ENCODE measurements around the gene OR5K2.

The OR5K2 gene

DNA sequence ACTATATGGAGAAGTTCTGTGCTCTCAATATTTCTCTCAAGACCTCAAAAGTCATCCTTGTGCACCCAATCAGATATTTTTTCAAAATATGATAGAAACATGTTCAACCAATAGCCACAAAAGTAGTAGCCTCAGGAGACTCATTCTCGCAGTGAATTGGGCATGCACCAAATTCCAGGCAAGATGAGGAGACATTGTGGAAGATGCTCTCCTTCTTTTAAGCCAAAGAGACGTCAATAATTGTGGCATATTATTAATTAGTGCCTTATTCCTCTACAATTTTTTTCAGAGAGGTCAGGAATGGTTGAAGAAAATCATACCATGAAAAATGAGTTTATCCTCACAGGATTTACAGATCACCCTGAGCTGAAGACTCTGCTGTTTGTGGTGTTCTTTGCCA, at the start of gene OR5K2:
OR5K2 (plus strand) TSS at position 301 of the 400 bp plus-strand sequence; CDS start at position 301, 0 bp downstream.
- no peak for DNase-seq (ENCODE audit: low read depth in 3 of 3)

GRCh38 chr3:98449606-98450193, 47.8 kb upstream of the OR5K2 start:
- DNase-seq (ENCODE audit: low read depth in 3 of 3): no peak

GRCh38 chr3:98450372-98450771, 47.1 kb upstream of the OR5K2 start:
- DNase-seq (ENCODE audit: low read depth in 3 of 3): no peak

GRCh38 chr3:98453827-98454226, 43.7 kb upstream of the OR5K2 start:
- DNase-seq (ENCODE audit: low read depth in 3 of 3): no peak

DNA sequence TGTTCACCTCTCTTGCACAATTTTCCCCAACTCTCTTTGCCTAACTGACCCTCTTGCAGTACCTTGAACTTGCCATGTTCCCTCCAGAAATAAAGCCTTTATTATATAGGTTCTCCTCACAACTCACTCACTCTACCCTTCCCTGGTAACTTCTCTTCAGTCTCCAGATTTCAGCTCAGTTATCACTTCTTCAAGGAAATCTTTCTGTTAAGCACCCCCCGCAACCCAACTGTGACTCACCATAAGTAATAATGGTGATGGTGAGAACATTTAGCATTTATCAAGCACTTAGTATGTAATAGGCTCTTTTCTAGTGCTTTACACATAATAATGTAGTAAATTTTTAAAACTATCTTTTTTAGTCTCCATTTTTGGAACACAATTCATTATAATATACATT, 42.6 kb upstream of the OR5K2 start:
- no peak for DNase-seq (ENCODE audit: low read depth in 3 of 3)

- DNase-seq (ENCODE audit: low read depth in 3 of 3): no peak
These were observed 39.9 kb upstream of the OR5K2 start for GRCh38 chr3:98457543-98457942.

- no peak for DNase-seq (ENCODE audit: low read depth in 3 of 3)
These were observed 37.3 kb upstream of the OR5K2 start for GRCh38 chr3:98460220-98460619.

- no peak for DNase-seq (ENCODE audit: low read depth in 3 of 3)
These were observed 34.6 kb upstream of the OR5K2 start, which contains the start of gene OR5K1 for GRCh38 chr3:98462901-98463300. Gene OR5K1 (plus strand): TSS chr3:98463201. CDS start chr3:98469577, 6,376 bp downstream.

GRCh38 chr3:98482717-98483482, 14.6 kb upstream of the OR5K2 start:
- DNase-seq (ENCODE audit: low read depth in 3 of 3): no peak

DNA sequence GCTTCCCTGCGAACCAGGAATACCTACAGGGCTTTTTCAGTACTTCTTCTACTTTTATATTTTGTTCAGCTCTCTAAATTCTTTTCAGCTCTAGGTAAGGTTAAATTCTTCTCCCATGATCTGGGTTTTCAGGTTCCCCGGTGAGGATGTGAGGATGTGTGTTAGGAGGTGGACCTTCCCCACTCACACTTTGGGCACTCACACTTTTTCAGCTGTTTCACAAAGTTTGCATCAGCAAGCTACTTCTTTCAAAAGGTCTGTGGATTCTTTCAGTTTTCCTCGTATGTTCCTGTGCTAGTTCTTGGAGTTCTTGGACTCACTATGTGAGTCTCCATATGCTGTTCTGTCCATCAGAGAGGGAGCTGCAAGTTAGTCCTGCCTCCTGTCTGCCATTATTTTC, 13.9 kb upstream of the OR5K2 start:
- no peak for DNase-seq (ENCODE audit: low read depth in 3 of 3)

DNA sequence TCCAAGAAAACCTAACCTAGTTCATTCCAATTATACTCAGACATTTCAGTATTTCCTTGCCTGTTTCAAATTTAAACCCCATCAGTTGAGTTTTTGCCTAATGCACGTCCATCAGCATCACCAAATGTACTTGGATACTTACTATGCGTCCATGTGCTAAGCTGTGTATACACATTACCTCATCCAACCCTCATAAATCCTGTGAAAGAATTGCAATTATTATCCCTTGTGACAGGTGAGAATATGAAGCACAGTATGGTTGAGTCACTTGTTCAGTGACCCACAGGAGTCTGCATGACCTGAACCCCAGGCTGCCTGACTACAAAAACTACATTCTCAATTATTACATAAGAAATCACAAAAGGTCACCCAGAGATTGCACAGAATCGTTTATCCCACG, 2.5 kb downstream of the OR5K2 start:
- DNase-seq (ENCODE audit: low read depth in 3 of 3): no peak

DNA sequence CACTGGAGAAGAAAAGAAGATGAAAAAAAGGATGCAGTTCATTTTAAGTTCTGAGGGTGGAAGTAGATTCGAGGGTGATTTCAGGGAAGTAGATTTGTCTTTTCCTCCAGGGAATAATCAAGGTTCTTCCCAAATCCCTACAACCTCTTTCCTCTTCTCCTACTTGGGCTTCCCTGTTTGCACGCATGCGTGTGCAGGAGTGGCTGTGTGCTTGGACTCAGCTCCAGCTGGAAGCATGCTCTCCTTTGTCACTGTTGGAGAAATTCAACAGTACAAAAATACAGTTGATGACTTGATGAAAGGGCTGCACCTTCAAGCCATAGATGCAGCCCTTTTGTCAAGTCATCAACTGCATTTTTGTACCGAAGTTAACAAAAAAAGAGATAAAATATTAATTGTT, 3.8 kb downstream of the OR5K2 start:
- DNase-seq (ENCODE audit: low read depth in 3 of 3): no peak

DNA sequence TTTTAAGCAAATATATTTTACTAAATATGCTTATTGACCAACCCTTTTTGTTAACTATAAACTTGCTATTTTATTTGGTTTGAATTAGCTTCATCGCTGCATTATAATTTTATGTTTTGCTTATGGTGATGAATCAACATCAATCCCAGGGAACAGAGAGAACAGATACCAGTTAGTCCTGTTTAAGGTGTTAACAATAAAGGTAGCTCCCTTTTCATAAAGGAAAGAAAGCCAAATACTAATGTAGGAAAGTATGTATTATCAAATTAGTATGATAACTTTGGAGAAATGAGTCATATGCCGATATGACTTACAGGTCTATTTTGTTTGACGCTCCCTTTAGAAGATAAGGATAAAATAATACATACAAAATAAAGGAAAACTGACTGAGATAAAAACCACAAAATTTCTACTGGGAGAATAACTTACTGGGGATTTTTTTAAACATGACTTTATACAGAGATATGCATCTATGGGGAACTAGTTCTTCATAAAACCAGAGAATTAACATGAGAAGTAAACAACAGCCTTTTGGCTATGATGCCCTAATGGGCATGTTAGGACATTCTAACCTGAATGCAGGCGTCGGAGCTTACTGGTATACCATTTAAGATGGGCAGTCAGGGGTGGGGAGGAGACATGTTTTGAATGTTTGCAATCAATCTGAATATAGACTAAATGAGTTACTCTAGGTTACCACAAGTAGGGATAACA, 4.5 kb downstream of the OR5K2 start:
- DNase-seq (ENCODE audit: low read depth in 3 of 3): no peak

DNA sequence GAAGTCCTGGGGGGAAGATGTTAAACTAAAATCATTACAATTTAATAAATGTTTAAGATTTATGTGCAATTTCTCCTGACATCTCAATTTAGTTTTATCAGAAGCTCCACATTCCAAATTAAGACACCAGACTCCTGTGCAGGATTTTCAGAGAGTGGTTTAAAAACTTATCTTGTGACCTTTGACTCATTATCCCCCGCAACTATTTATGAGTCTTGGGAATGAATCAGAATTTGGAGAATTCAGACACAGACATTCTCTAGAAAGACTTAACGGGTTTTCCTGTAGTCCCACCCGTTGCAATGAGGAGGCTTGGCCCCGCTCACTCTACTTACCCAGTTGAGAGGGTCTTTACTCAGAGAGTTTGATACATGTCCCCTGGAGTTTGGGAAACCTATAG, 7.1 kb downstream of the OR5K2 start:
- DNase-seq (ENCODE audit: low read depth in 3 of 3): no peak

DNA sequence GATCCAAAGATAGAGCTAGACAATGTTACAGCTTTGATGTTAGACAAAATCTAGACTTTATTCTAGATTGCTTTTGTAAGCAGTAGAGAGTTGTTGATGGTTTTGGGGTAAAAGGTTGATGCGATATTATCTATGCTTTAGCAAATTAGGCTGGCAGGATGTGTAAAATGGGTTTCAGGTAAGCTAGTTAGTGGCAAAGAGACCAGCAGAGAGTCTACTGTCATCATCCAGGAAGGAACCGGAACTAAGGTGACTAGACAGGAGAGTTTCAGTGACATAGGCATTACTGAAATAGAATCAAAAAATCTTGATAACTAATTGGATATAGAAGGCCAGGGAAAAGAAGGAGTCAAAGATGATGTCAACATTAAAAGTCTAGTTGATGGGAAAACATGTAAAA, 11.1 kb downstream of the OR5K2 start:
- no peak for DNase-seq (ENCODE audit: low read depth in 3 of 3)

DNA sequence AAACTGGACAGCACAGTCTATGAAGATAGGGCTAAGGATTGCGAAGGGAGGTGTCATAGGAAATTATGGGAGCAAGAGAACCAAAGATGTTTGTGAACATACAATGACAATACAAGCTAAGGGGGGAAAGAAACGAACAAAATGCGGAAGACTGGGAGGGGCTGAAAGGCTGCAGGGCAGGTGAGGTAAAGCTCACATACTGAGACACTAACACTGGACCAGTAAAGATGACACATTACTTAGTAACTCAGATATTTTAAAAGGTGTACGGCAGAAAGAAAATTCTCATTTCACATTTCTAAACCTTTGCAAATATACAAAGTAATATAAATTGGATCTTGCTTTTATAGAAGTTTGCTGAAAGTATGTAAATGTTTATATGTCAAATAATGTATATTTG, 15.1 kb downstream of the OR5K2 start:
- no peak for DNase-seq (ENCODE audit: low read depth in 3 of 3)

GRCh38 chr3:98513091-98513511, 15.6 kb downstream of the OR5K2 start:
- DNase-seq (ENCODE audit: low read depth in 3 of 3): peak in 1 of 3 donors; percentile 23

DNA sequence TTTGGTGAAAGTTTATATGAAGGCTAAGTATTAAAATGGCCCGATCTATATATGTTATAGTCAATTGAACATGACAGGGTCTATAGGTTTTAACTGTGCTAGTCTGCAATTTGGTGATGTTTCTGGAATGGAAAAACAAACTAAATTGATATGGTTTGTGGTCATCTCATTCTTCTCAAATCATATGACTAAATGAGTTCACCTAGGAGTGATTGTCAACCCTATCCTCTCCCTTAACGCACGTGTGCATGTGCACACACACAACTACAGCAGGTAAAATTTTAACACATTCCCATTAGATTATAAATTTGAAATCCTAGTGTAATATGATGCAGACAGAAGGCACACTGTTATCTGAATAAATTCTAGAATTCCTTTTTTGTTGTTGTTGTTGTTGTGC, 16.3 kb downstream of the OR5K2 start:
- DNase-seq (ENCODE audit: low read depth in 3 of 3): no peak

DNA sequence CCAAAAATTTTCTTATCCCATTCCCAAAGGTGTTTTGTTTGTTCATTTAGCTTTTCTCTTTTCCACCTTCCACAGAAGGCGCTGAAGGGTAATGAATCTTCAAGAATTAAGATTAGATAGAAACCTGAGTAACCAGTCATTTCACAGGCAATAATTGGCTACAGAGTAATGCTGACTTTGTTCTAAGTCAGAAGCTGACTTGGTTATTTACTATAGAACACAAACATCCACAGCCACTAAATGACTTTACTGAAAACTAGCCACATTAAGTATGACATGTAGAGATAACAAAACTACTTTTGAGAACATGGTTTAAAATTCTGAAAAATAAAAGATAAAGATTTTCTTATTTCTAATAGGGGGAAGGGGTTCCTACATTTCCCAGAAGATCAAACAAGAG, 17.5 kb downstream of the OR5K2 start:
- DNase-seq (ENCODE audit: low read depth in 3 of 3): no peak

DNA sequence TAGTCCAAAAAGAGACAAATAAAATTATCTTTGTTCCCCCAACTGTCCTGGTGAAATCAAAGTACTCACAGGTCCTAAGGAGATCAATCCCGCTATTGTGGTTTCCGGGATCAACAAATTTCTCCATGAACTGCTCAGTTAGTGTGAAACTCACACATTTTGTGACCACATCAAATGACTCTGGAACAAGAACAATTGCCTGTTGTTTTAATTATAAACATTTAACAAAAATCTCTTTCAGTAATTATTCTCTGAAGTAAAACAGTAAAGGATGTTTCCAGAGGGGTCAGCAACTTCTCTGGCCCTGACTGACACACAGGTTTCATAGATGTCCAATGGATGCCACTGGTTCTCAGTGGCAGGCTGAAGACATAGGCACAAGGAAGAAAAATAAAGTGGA, 21.3 kb downstream of the OR5K2 start:
- DNase-seq (ENCODE audit: low read depth in 3 of 3): no peak

DNA sequence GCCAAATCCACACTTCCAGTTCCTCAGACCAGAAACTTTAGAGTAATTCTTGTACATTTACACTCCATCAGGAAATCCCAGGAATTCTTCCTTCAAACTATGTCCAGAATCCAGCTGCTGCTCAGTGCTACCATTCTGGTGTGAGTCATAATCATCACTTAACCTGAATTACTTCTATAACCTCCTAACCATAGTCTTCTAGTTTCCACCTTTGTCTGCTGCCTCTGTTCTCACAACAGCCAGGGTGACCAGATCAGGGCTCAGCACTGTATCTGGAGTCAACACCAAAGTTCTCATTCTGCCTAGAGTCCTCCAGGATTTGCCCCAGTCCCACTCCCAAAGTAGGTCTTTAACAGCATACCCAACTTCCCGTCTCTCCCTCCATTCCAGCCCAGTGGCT, 21.9 kb downstream of the OR5K2 start:
- DNase-seq (ENCODE audit: low read depth in 3 of 3): no peak

DNA sequence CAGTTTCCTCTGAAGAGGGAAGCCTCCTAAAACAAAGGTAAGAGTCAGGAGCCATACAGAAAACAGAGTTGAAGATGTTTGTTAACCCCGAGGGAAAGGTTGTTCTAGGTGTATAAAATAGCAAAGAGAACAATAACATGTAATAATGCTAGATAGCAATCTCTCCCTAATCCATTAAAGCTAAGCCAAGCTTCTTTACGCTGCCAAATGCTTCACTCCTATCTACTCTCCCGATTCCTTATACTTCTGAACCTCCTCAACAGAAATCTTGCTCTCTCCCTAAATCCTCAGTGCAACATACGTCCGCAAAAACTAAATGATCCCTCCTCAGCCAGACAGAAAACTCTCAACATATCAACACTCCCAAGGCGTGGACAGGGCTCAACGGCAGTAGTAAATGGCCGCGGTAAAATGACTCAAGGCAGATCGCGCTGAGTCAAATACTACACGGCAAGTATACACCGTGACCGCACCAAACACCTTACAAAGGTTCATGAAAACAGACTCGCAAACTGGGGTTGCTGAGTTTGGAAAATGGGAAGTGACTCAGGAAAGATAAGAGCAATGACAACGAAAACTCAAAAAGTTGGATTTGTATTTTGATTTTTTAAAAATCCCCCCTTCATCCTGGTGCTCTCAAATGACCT, 24.5 kb downstream of the OR5K2 start:
- peak; percentile 31 to 57 (median 52) for DNase-seq (ENCODE audit: low read depth in 3 of 3)

All from stimulated activated CD4-positive, alpha-beta T cell treated with anti-CD3 and anti-CD28 coated beads, TNF-alpha, amount 100 ng/mL, for 48 hours (primary cell).